Transverse colon (tissue), 4 donors: ENCODE measurements around the gene BRIP1. TPM values are rescaled to one million over a fixed set of nuclear protein-coding genes. Genes with fewer than 3 reads are reported as not detected.

Source experiments
- DNase-seq: peaks from one replicate; pipeline ENCODE4 v3.0.0-alpha.2; 2019
- H3K27ac ChIP-seq, 4 donors: fragments of 200-600 bp; sonication (generic); 2 replicates each; pipeline ENCODE4 v1.5.1; 2016 to 2018; ENCODE audit warnings: inconsistent platforms in 4 of 4
- H3K27me3 ChIP-seq: fragments of 200-600 bp; sonication (generic); 2 replicates; pipeline ENCODE4 v1.5.1; 2017; ENCODE audit warnings: inconsistent platforms
- H3K36me3 ChIP-seq, 4 donors: fragments of 200-600 bp; sonication (generic); 2 replicates each; pipeline ENCODE4 v1.5.1; 2017 to 2019; ENCODE audit warnings: inconsistent platforms in 4 of 4
- H3K4me1 ChIP-seq, 4 donors: fragments of 200-600 bp; sonication (generic); 2 replicates each; pipeline ENCODE4 v1.5.1; 2017 to 2020; ENCODE audit warnings: inconsistent platforms in 4 of 4
- H3K4me3 ChIP-seq, 4 donors: fragments of 200-600 bp; sonication (generic); 1 replicate in 1 of 4; 2 replicates in 3 of 4; pipeline versions ENCODE4 v1.5.1 to v1.6.1; 2017 to 2019; ENCODE audit warnings: inconsistent platforms in 4 of 4
- H3K9me3 ChIP-seq, 2 donors: fragments of 200-600 bp; sonication (generic); 2 replicates each; pipeline ENCODE4 v1.5.1; 2017 to 2019; ENCODE audit warnings: inconsistent platforms in 2 of 2
- EP300 ChIP-seq: sonication (generic); formaldehyde crosslinking; IDR thresholded peaks from one replicate; pipeline ENCODE4 v1.6.1; 2017; ENCODE audit warnings: antibody characterized with exemption, low read depth
- POLR2A ChIP-seq: fragments of 450-650 bp; IDR thresholded peaks from one replicate; pipeline ENCODE4 v1.6.1; 2016; ENCODE audit warnings: antibody characterized with exemption, mild to moderate bottlenecking, moderate library complexity
- POLR2AphosphoS5 ChIP-seq, 3 donors: sonication (generic); formaldehyde crosslinking; IDR thresholded peaks; one replicate each; pipeline ENCODE4 v1.6.1; 2016; ENCODE audit warnings: antibody characterized with exemption in 3 of 3
- WGBS, 2 donors: methylation state at CpG; one replicate each; pipeline ENCODE4 v1.1.5; 2018; ENCODE audit warnings: low coverage in 1 of 2; 5-methylcytosine and 5-hydroxymethylcytosine counted together
- in situ Hi-C, 4 donors: fragments of 200-750 bp; cut with MboI; loops; one replicate each; pipeline versions ENCODE4 v1.15.0 to v1.15.1; 2017; ENCODE audit warnings: low sequenced_read_pairs in 3 of 4, low pct_ligation_motif_present in 1 of 4, low pct_unique_long_range_greater_than_20kb in 1 of 4
- intact Hi-C: fragments of 100-400 bp; cut with DNase I; formaldehyde crosslinking; loops from one replicate; pipeline ENCODE4 v1.15.1; 2023; ENCODE audit warnings: low total_unique reads
- total RNA-seq, 4 donors: library from RNA; depleted of rRNA; stranded (reverse); fragments of >200 nt; gene quantifications; one replicate each; pipeline ENCODE4 v1.1.0, GENCODE V29; 2016
- TF ChIP-seq, protein P1 (sequence below), 5 experiments: fragments of 200-600 bp in 3 of 5; fragments of 450-650 bp in 2 of 5; sonication (generic) in 3 of 5; IDR thresholded peaks; 1 replicate in 2 of 5; 2 replicates in 3 of 5; pipeline ENCODE4 v1.5.1; 2016 to 2017; ENCODE audit warnings: antibody characterized with exemption in 5 of 5, inconsistent platforms in 3 of 5, mild to moderate bottlenecking in 2 of 5, moderate library complexity in 1 of 5

Gene BRIP1
- total RNA-seq, 4 donors from 2014 or later: 0.80 to 1.9 (median 1.2) TPM

DNA sequence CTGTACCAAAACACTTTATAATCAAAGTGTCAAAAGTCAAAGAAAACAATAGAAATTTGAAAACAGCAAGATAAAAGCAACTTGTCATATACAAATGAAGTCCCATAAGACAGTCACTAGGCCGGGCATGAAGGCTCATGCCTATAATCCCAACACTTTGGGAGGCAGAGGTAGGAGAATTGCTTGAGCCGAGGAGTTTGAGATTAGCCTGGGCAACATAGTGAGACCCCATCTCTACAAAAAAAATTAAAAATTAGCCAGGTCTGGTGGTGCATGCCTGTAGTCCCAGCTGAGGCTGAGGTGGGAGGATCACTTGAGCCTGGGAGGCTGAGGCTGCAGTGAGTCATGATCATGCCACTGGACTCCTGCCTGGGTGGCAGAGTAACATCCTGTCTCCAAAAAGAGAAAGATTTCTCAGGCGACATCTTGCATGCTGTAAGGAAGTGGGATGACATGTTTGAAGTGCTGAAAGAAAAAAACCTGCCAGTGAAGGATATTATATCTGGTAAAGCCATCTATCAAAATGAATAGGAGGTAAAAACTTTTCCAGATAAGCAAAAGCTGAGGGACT, 173.6 kb downstream of the BRIP1 start:
- H3K9me3 ChIP-seq: no peaks in the 10 kb centered on the region
- no peak for TF ChIP-seq EP300
- TF ChIP-seq POLR2A: no peak
- H3K27ac ChIP-seq: no peak overlapping the region
- intact Hi-C loops: no loop called here
- no peak overlapping the region for H3K4me3 ChIP-seq
- H3K36me3 ChIP-seq: no peaks in the 10 kb centered on the region
- DNase-seq: no peak
- in situ Hi-C loops: no loop called here
- no peaks in the 10 kb centered on the region for H3K27me3 ChIP-seq
- no peaks in the 10 kb centered on the region for H3K4me1 ChIP-seq
- 92 to 95% methylated on average over 2 to 3 of the region's 3 CpGs for WGBS, 2 donors

DNA sequence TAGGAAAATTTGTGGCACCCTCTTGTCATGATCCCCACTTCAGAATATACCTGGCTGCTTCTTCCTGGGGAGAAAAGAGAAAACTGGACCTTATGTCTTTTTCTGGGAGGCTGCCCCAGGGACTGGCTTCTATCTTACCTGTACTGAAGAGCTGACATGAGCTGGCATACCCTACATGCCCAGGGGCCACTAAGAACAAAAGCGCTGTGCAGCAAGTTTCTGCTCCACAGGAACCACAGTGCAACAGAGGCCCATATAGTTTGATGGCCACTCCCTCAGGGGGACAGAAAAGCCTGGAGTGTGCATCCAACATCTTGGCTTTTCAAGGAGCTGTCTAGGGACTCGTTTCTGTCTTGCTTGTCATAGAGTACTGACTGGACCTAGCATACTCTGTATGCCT, 175.6 kb downstream of the BRIP1 start:
- intact Hi-C loops: no loop called here
- WGBS, 2 donors: 95% methylated on average over 2 of the region's 2 CpGs; no CpG with 5 or more reads in 1 of the 2 donors
- H3K27me3 ChIP-seq: no peaks in the 10 kb centered on the region

DNA sequence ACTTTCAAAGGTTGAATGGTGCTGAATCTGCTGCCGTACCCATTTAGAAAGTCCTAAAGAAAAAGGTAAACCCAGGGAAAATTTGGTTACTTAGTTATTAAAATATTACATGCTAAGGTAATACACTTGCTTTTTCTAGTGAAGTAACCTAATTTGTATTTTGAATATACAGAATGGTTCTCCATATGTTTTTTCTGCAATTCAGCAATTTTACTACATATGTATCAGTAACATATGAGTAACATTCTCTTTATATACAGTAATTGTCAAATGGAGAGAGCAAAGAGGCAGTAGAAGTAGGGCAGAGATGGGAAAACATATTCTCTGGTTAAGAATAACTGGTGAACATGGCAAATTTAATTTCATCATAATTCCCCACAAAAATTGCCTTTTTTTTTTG, 177.2 kb downstream of the BRIP1 start:
- TF ChIP-seq POLR2AphosphoS5 (IDR thresholded peaks at IDR 0.05) (no peak), POLR2A (no peak), EP300 (no peak)
- TF ChIP-seq, protein P1, sequence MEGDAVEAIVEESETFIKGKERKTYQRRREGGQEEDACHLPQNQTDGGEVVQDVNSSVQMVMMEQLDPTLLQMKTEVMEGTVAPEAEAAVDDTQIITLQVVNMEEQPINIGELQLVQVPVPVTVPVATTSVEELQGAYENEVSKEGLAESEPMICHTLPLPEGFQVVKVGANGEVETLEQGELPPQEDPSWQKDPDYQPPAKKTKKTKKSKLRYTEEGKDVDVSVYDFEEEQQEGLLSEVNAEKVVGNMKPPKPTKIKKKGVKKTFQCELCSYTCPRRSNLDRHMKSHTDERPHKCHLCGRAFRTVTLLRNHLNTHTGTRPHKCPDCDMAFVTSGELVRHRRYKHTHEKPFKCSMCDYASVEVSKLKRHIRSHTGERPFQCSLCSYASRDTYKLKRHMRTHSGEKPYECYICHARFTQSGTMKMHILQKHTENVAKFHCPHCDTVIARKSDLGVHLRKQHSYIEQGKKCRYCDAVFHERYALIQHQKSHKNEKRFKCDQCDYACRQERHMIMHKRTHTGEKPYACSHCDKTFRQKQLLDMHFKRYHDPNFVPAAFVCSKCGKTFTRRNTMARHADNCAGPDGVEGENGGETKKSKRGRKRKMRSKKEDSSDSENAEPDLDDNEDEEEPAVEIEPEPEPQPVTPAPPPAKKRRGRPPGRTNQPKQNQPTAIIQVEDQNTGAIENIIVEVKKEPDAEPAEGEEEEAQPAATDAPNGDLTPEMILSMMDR (IDR thresholded peaks at IDR 0.05): no peak
- no peak overlapping the region for H3K4me3 ChIP-seq
- DNase-seq: no peak
- WGBS, 2 donors: 98 to 100% methylated on average over 1 of the region's 1 CpG
- H3K36me3 ChIP-seq: no peaks in the 10 kb centered on the region
- H3K27ac ChIP-seq: no peak overlapping the region
- in situ Hi-C loops: no loop called here
- intact Hi-C loops: no loop called here
- no peaks in the 10 kb centered on the region for H3K4me1 ChIP-seq
- no peaks in the 10 kb centered on the region for H3K9me3 ChIP-seq
- no peaks in the 10 kb centered on the region for H3K27me3 ChIP-seq

More for the DNA sequence above, 175.6 kb downstream of the BRIP1 start:
- no peak for DNase-seq
- in situ Hi-C loops: no loop called here
- Histone ChIP-seq H3K9me3 (no peaks in the 10 kb centered on the region), H3K4me3 (no peak overlapping the region), H3K36me3 (no peaks in the 10 kb centered on the region), H3K27ac (no peak overlapping the region), H3K4me1 (no peaks in the 10 kb centered on the region)
- TF ChIP-seq POLR2A (no peak), POLR2AphosphoS5 (IDR thresholded peaks at IDR 0.05) (no peak), EP300 (no peak)
- TF ChIP-seq, protein P1 (IDR thresholded peaks at IDR 0.05): no peak

DNA sequence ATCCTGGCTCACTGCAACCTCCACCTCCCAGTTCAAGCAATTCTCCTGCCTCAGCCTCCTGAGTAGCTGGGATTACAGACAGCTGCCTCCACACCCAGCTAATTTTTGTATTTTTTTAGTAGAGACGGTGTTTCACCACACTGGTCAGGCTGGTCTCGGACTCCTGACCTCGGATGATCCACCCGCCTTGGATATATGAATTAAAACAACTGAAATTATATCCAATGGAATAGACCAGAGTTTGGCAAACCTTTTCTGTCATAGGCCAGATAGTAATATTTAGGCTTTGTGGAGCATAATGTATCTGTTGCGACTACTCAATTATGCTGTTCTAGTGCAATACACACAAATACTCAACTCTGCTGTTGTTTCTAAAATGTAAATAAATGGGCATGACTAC, 178.5 kb downstream of the BRIP1 start:
- no peak overlapping the region for H3K4me3 ChIP-seq
- intact Hi-C loops: no loop called here
- 98 to 100% methylated on average over 2 to 5 of the region's 5 CpGs for WGBS, 2 donors
- DNase-seq: no peak
- no peaks in the 10 kb centered on the region for H3K4me1 ChIP-seq
- H3K36me3 ChIP-seq: no peaks in the 10 kb centered on the region
- in situ Hi-C loops: no loop called here
- H3K27ac ChIP-seq: no peak overlapping the region
- H3K9me3 ChIP-seq: no peaks in the 10 kb centered on the region
- TF ChIP-seq POLR2AphosphoS5 (IDR thresholded peaks at IDR 0.05): no peak
- TF ChIP-seq, protein P1 (IDR thresholded peaks at IDR 0.05): no peak
- TF ChIP-seq POLR2A: no peak
- no peak for TF ChIP-seq EP300
- H3K27me3 ChIP-seq: no peaks in the 10 kb centered on the region

DNA sequence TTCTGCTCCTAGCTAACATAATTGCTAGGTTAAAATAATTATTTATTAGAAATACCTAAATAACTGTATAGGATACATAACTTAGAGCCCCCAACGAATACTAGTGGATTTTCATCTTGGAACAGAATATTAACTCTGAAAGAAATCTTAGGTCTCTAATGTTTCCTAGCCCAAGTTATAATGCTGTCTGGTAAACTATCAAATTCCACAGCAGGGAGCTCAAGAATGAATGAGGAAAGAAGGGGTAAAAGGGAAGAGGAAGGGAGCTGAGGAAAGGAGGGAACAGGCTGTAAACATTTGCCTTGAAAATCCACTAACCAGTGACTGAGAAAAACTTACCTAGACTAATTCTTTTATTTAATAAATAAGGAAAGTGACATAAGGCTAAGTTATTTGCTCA, 179.2 kb downstream of the BRIP1 start:
- no peak for DNase-seq
- no peaks in the 10 kb centered on the region for H3K9me3 ChIP-seq
- H3K36me3 ChIP-seq: no peaks in the 10 kb centered on the region
- no peak overlapping the region for H3K27ac ChIP-seq
- H3K4me1 ChIP-seq: no peaks in the 10 kb centered on the region
- intact Hi-C loops (no loop called here), in situ Hi-C loops (no loop called here)
- H3K4me3 ChIP-seq: no peak overlapping the region
- TF ChIP-seq POLR2A (no peak), EP300 (no peak), POLR2AphosphoS5 (IDR thresholded peaks at IDR 0.05) (no peak)
- TF ChIP-seq, protein P1 (IDR thresholded peaks at IDR 0.05): no peak
- no peaks in the 10 kb centered on the region for H3K27me3 ChIP-seq
- WGBS, 2 donors: 95 to 100% methylated on average over 1 of the region's 1 CpG
